Gastroesophageal sphincter (tissue), 4 donors: Measurements from ENCODE around the gene HACD2. TPM values are rescaled to one million over a fixed set of nuclear protein-coding genes. Genes with fewer than 3 reads are reported as not detected.

Experiments used
- ATAC-seq: fragments of 150-250 bp; one replicate; pipeline ENCODE4 v1.9.1; 2016; ENCODE audit warnings: mild to moderate bottlenecking, moderate library complexity
- H3K27ac ChIP-seq, 4 donors: fragments of 200-600 bp; sonication (generic) in 3 of 4; 1 replicate in 3 of 4; 2 replicates in 1 of 4; pipeline ENCODE4 v1.5.1; 2016 to 2019
- H3K27me3 ChIP-seq: fragments of 200-600 bp; sonication (generic); one replicate; pipeline ENCODE4 v1.5.1; 2019
- H3K36me3 ChIP-seq, 2 donors: fragments of 200-600 bp; sonication (generic); one replicate each; pipeline ENCODE4 v1.5.1; 2019; ENCODE audit warnings: control low read depth in 1 of 2
- H3K4me1 ChIP-seq, 3 donors: fragments of 200-600 bp; sonication (generic); 1 replicate in 2 of 3; 2 replicates in 1 of 3; pipeline ENCODE4 v1.5.1; 2016 to 2019; ENCODE audit warnings: control low read depth in 2 of 3
- H3K4me3 ChIP-seq, 2 donors: fragments of 200-600 bp; sonication (generic); one replicate each; pipeline ENCODE4 v1.5.1; 2019; ENCODE audit warnings: mild to moderate bottlenecking in 1 of 2, moderate library complexity in 1 of 2
- H3K9me3 ChIP-seq, 3 donors: fragments of 200-600 bp; sonication (generic); one replicate each; pipeline ENCODE4 v1.5.1; 2017 to 2019; ENCODE audit warnings: control low read depth in 2 of 3
- EP300 ChIP-seq: sonication (generic); formaldehyde crosslinking; IDR thresholded peaks from one replicate; pipeline ENCODE4 v1.6.1; 2017; ENCODE audit warnings: antibody characterized with exemption, mild to moderate bottlenecking
- POLR2A ChIP-seq, 2 donors: fragments of 450-650 bp; IDR thresholded peaks; one replicate each; pipeline ENCODE4 v1.6.1; 2017; ENCODE audit warnings: antibody characterized with exemption in 2 of 2, mild to moderate bottlenecking in 2 of 2, moderate library complexity in 1 of 2
- POLR2AphosphoS5 ChIP-seq: sonication (generic); formaldehyde crosslinking; IDR thresholded peaks from one replicate; pipeline ENCODE4 v1.6.1; 2017; ENCODE audit warnings: antibody characterized with exemption
- WGBS, 2 donors: methylation state at CpG; one replicate each; pipeline ENCODE4 v1.1.5; 2018; ENCODE audit warnings: low coverage in 1 of 2; 5-methylcytosine and 5-hydroxymethylcytosine counted together
- total RNA-seq, 4 donors: library from RNA; depleted of rRNA; stranded (reverse); fragments of >200 nt; gene quantifications; one replicate each; pipeline ENCODE4 v1.1.0, GENCODE V29; 2016
- TF ChIP-seq, protein P1 (sequence below), 4 experiments: fragments of 200-600 bp in 2 of 4; fragments of 450-650 bp in 2 of 4; sonication (generic) in 1 of 4; IDR thresholded peaks; one replicate each; pipeline ENCODE4 v1.5.1; 2017 to 2019; ENCODE audit warnings: antibody characterized with exemption in 4 of 4, mild to moderate bottlenecking in 2 of 4, moderate library complexity in 2 of 4

HACD2 gene
- total RNA-seq, 4 donors from 2014 or later = 21.3 to 36.7 (median 28.1) TPM

DNA sequence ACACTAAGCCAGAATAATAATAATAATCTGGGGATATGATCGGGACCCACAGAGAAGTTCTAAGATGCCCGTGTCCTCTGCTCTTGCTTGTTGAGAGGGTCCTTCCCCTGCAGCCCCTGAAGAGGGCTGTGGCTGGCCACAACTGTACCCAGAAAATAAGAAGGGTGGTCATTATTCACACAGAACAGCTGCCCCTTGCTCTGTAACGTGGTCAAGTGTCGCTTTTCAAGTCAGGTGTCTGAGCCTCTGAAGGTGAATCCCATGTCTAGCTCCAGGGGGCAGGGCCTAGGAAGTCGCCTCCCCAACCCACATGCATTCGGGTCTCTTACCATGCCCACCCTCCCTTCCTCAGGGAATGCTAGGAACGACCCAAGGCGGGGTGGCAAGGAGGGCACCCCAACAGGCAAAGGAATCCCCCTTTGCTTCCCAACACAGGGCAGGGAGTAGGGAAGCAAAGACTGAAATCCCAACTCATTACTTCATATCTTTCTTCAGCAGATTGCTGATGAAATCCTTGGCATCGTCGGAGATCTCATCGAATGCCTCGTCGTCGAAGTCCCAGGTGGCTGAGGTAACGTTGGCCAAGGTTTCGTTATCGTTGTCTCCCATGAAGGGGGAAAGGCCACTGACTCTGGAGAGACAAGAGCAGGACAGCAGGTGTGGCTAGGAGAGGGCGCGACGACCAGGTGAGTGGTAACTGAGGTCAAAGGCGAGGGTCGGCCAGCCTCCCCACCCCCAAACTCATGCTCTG, 44.3 kb upstream of the HACD2 start:
- ATAC-seq = no peak
- no peaks in the 10 kb centered on the region for H3K27me3 ChIP-seq
- TF ChIP-seq POLR2A (IDR thresholded peaks at IDR 0.05) (no peak), EP300 (no peak), POLR2AphosphoS5 (no peak)
- TF ChIP-seq, protein P1, sequence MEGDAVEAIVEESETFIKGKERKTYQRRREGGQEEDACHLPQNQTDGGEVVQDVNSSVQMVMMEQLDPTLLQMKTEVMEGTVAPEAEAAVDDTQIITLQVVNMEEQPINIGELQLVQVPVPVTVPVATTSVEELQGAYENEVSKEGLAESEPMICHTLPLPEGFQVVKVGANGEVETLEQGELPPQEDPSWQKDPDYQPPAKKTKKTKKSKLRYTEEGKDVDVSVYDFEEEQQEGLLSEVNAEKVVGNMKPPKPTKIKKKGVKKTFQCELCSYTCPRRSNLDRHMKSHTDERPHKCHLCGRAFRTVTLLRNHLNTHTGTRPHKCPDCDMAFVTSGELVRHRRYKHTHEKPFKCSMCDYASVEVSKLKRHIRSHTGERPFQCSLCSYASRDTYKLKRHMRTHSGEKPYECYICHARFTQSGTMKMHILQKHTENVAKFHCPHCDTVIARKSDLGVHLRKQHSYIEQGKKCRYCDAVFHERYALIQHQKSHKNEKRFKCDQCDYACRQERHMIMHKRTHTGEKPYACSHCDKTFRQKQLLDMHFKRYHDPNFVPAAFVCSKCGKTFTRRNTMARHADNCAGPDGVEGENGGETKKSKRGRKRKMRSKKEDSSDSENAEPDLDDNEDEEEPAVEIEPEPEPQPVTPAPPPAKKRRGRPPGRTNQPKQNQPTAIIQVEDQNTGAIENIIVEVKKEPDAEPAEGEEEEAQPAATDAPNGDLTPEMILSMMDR (IDR thresholded peaks at IDR 0.05) = no peak
- 70 to 81% methylated on average over 2 to 17 of the region's 22 CpGs for WGBS, 2 donors
- H3K4me1 ChIP-seq = peaks cover 8 to 87% (median 16%) of the 10 kb centered on the region in 3 donors
- H3K27ac ChIP-seq = peak overlapping the region; percentile 16 to 96 (median 93)
- no peaks in the 10 kb centered on the region for H3K9me3 ChIP-seq
- H3K36me3 ChIP-seq = peaks cover 0 to 87% of the 10 kb centered on the region in 2 donors
- H3K4me3 ChIP-seq = no peak overlapping the region

DNA sequence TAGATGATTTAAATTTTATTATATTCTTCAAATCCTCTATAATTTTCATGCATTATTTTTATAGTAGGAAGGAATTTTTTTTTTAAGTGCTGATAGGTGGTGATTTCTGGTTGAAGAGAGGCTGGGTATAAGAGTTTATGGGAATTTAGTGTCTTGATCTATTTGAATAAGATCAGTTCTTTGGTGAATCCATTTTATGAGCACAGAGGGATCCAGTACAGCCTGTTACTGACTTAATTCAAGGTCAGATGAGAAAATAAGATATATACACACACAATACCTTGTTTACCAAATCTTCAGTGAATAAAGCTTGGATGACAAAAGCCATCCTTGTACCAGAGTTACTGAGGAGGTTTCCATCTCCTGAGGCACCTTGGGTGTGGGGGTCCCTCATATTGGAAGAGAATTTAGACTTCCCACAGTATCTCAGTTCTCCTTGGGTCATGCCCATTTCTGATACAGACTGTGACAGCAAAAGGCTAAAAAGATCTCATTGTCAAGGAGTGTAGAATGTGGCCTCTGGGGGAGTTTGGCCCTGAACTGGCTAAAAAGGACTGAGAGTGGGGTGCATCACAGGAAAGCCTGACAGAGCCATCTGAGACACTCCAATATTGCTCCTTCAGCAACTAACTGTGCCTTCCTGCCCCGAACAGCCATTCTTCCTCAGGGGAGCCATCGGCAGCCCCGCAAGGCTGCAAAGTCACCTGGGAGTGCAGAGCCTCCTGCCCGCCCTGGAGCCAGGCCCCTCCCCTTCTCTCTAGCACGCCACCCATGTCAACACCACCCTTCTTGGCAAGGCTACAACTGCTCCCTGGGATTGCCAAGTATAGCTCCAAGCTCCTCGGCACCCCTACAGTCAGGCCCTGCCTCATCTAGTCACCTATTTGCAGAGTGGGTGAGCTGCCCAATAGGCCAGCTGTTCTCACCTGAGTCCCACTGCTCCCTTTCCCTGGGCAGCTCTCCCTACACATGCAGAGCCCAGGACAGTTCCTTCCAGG, 43.1 kb upstream of the HACD2 start:
- Histone ChIP-seq H3K4me1 (peaks cover 4 to 87% (median 7%) of the 10 kb centered on the region in 3 donors), H3K27ac (peak overlapping the region; percentile 47 to 96 (median 93)), H3K9me3 (no peaks in the 10 kb centered on the region), H3K4me3 (no peak overlapping the region), H3K27me3 (no peaks in the 10 kb centered on the region), H3K36me3 (peaks cover 0 to 87% of the 10 kb centered on the region in 2 donors)
- peak; percentile 68 for ATAC-seq
- TF ChIP-seq POLR2AphosphoS5 (peak; percentile 65), POLR2A (IDR thresholded peaks at IDR 0.05) (no peak), EP300 (no peak)
- TF ChIP-seq, protein P1 (IDR thresholded peaks at IDR 0.05) = no peak
- 39 to 43% methylated on average over 1 to 2 of the region's 6 CpGs for WGBS, 2 donors

DNA sequence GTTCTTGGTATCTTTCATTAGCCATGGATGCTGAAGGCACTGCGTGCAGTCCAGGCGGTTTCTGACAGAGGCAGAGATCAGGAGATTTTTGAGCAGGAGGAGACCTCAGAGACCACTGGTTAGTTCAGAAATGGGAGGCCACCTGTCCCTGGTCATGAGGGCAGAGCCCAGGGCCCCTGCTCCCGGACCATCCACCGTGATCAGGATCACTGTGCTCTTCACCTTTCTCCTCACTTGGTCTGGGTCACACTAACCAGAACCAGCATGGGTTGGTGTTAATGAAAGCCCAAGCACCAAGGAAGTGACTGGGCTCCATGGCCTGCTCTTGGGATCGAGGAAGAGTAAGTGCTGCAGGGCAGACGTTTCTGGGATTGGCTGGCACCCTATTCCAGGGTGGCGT, 42.0 kb upstream of the HACD2 start:
- no peaks in the 10 kb centered on the region for H3K9me3 ChIP-seq
- H3K27ac ChIP-seq = peak overlapping the region in 3 of 4 donors; percentile 92 to 96 (median 94)
- TF ChIP-seq POLR2AphosphoS5 (no peak), POLR2A (IDR thresholded peaks at IDR 0.05) (no peak), EP300 (no peak)
- TF ChIP-seq, protein P1 (IDR thresholded peaks at IDR 0.05) = no peak
- WGBS, 2 donors = no CpG with 5 or more reads among the region's 7 CpGs
- ATAC-seq = no peak
- no peak overlapping the region for H3K4me3 ChIP-seq
- H3K27me3 ChIP-seq = no peaks in the 10 kb centered on the region
- H3K4me1 ChIP-seq = peaks cover 0 to 87% (median 3%) of the 10 kb centered on the region in 3 donors
- peaks cover 0 to 95% of the 10 kb centered on the region in 2 donors for H3K36me3 ChIP-seq

DNA sequence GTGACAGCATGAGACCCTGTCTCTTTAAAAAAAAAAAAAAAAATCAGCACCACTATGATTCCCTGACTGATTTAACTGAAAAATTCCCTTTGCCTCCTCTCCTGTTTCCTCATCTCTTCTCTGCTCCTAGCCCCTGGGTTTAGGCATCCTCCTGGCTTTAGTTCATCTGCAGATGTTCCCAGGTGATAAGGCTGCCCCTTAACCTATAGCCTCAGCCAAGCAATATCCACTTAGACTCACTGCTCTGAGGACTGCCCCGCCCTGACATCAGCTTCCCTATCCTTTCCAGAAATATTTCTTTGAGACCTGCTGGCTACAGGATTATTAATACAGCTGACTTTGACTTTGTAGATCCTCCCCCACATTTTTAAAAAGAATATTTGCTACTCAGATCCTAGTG, 39.4 kb upstream of the HACD2 start:
- TF ChIP-seq POLR2AphosphoS5 = no peak
- TF ChIP-seq EP300 = no peak
- TF ChIP-seq, protein P1 (IDR thresholded peaks at IDR 0.05) = no peak
- no peak for TF ChIP-seq POLR2A (IDR thresholded peaks at IDR 0.05)
- Histone ChIP-seq H3K4me3 (no peak overlapping the region), H3K36me3 (peaks cover 0 to 77% of the 10 kb centered on the region in 2 donors), H3K27ac (peak overlapping the region; percentile 43 to 96 (median 94)), H3K27me3 (no peaks in the 10 kb centered on the region), H3K4me1 (peaks cover 0 to 85% (median 10%) of the 10 kb centered on the region in 3 donors), H3K9me3 (no peaks in the 10 kb centered on the region)
- ATAC-seq = no peak
- WGBS, 2 donors = 67 to 83% methylated on average over 1 of the region's 1 CpG
